WTC11 (cell line): Measurements from ENCODE around the gene EPHB3.

Source experiments
- ATF3 ChIP-seq: sonication (generic); formaldehyde crosslinking; conservative IDR thresholded peaks from 2 replicates; pipeline ENCODE4 v1.8.1; 2022; ENCODE audit warnings: mild to moderate bottlenecking, missing genetic modification reagents
- CDX4 ChIP-seq: fragments of 250-450 bp; sonication (Bioruptor Pico); IDR thresholded peaks from 2 replicates; pipeline ENCODE4 v1.9.0; 2021; ENCODE audit warnings: moderate library complexity, mild to moderate bottlenecking, inconsistent platforms, borderline replicate concordance
- ESRRA ChIP-seq: sonication (generic); formaldehyde crosslinking; IDR thresholded peaks from 2 replicates; pipeline ENCODE4 v1.8.1; 2022; ENCODE audit warnings: mild to moderate bottlenecking, missing genetic modification reagents, borderline replicate concordance
- FOXJ3 ChIP-seq: sonication (generic); formaldehyde crosslinking; IDR thresholded peaks from 2 replicates; pipeline ENCODE4 v1.9.0; 2021; ENCODE audit warnings: missing genetic modification reagents, mild to moderate bottlenecking, borderline replicate concordance
- FOXP1 ChIP-seq: sonication (generic); formaldehyde crosslinking; IDR thresholded peaks from 2 replicates; pipeline ENCODE4 v1.8.0; 2022; ENCODE audit warnings: missing genetic modification reagents, mild to moderate bottlenecking, moderate library complexity, borderline replicate concordance
- ZBTB21 ChIP-seq: sonication (generic); formaldehyde crosslinking; IDR thresholded peaks from 2 replicates; pipeline ENCODE4 v1.8.1; 2023; ENCODE audit warnings: mild to moderate bottlenecking, missing genetic modification reagents, borderline replicate concordance
- TF ChIP-seq, protein P1 (sequence below): fragments of 200-600 bp; IDR thresholded peaks from 2 replicates; pipeline ENCODE4 v1.8.0; 2022; ENCODE audit warnings: antibody characterized with exemption
- TF ChIP-seq, protein P2 (sequence below): sonication (generic); formaldehyde crosslinking; IDR thresholded peaks from 2 replicates; pipeline ENCODE4 v1.8.1; 2022; ENCODE audit warnings: low read depth, missing genetic modification reagents, borderline replicate concordance

GRCh38 chr3:184537885-184538665 lies 23.5 kb upstream of the EPHB3 start:
- no peak for TF ChIP-seq FOXJ3 (CRISPR knock-in tag)
- TF ChIP-seq, protein P1, sequence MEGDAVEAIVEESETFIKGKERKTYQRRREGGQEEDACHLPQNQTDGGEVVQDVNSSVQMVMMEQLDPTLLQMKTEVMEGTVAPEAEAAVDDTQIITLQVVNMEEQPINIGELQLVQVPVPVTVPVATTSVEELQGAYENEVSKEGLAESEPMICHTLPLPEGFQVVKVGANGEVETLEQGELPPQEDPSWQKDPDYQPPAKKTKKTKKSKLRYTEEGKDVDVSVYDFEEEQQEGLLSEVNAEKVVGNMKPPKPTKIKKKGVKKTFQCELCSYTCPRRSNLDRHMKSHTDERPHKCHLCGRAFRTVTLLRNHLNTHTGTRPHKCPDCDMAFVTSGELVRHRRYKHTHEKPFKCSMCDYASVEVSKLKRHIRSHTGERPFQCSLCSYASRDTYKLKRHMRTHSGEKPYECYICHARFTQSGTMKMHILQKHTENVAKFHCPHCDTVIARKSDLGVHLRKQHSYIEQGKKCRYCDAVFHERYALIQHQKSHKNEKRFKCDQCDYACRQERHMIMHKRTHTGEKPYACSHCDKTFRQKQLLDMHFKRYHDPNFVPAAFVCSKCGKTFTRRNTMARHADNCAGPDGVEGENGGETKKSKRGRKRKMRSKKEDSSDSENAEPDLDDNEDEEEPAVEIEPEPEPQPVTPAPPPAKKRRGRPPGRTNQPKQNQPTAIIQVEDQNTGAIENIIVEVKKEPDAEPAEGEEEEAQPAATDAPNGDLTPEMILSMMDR = no peak
- TF ChIP-seq ZBTB21 (CRISPR knock-in tag) = no peak
- no peak for TF ChIP-seq ESRRA (CRISPR knock-in tag)
- TF ChIP-seq CDX4 (CRISPR knock-in tag) = no peak
- TF ChIP-seq ATF3 (CRISPR knock-in tag) = no peak
- no peak for TF ChIP-seq FOXP1 (CRISPR knock-in tag)
- TF ChIP-seq, protein P2, sequence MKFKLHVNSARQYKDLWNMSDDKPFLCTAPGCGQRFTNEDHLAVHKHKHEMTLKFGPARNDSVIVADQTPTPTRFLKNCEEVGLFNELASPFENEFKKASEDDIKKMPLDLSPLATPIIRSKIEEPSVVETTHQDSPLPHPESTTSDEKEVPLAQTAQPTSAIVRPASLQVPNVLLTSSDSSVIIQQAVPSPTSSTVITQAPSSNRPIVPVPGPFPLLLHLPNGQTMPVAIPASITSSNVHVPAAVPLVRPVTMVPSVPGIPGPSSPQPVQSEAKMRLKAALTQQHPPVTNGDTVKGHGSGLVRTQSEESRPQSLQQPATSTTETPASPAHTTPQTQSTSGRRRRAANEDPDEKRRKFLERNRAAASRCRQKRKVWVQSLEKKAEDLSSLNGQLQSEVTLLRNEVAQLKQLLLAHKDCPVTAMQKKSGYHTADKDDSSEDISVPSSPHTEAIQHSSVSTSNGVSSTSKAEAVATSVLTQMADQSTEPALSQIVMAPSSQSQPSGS = no peak
